Type B pancreatic cell (in vitro differentiated cells): ENCODE data around the gene DCP1A. TPM values are rescaled to one million over a fixed set of nuclear protein-coding genes. Genes with fewer than 3 reads are reported as not detected.
"Not testable (repeated sequence)": the region's sequence is repeated elsewhere in the genome, so short reads cannot be mapped to it uniquely, and the experiment has no call there.

Source experiments
- DNase-seq: peaks from one replicate; pipeline ENCODE4 v3.0.0; 2021; ENCODE audit warnings: mixed read lengths; ENCODE audit not compliant: unreplicated experiment; ENCODE audit errors: extremely low spot score
- H3K27ac Mint-ChIP-seq: 2 replicates; pipeline ENCODE4 v1.8.0; 2021; ENCODE audit warnings: mild to moderate bottlenecking, mixed read lengths
- H3K27me3 Mint-ChIP-seq: 2 replicates; pipeline ENCODE4 v1.8.0; 2021; ENCODE audit warnings: mixed read lengths
- H3K36me3 Mint-ChIP-seq: 2 replicates; pipeline ENCODE4 v1.8.0; 2021; ENCODE audit warnings: mixed read lengths
- H3K4me1 Mint-ChIP-seq: one replicate; pipeline ENCODE4 v1.8.0; 2021; ENCODE audit warnings: mixed read lengths; ENCODE audit not compliant: unreplicated experiment
- H3K4me3 Mint-ChIP-seq: 2 replicates; pipeline ENCODE4 v1.8.0; 2021; ENCODE audit warnings: mild to moderate bottlenecking, mixed read lengths
- H3K9me3 Mint-ChIP-seq: 2 replicates; pipeline ENCODE4 v1.8.0; 2021; ENCODE audit warnings: mixed read lengths
- total RNA-seq: library from RNA; stranded (reverse); gene quantifications from 2 replicates; pipeline ENCODE4 v1.2.1, GENCODE V29; 2021; ENCODE audit warnings: low replicate concordance
- TF ChIP-seq, protein P1 (sequence below): fragments of 200-600 bp; sonication (generic); conservative IDR thresholded peaks from 2 replicates; pipeline ENCODE4 v1.5.0; 2021; ENCODE audit warnings: antibody characterized with exemption, mild to moderate bottlenecking

DCP1A gene
- total RNA-seq, 1 donor from 2014 or later = 31.4 TPM

- Mint-ChIP-seq H3K4me1 (peaks cover 4% of the 10 kb centered on the region), H3K36me3 (peaks cover 23% of the 10 kb centered on the region), H3K4me3 (no peak overlapping the region), H3K27me3 (no peaks in the 10 kb centered on the region), H3K9me3 (no peaks in the 10 kb centered on the region), H3K27ac (no peak overlapping the region)
- TF ChIP-seq, protein P1, sequence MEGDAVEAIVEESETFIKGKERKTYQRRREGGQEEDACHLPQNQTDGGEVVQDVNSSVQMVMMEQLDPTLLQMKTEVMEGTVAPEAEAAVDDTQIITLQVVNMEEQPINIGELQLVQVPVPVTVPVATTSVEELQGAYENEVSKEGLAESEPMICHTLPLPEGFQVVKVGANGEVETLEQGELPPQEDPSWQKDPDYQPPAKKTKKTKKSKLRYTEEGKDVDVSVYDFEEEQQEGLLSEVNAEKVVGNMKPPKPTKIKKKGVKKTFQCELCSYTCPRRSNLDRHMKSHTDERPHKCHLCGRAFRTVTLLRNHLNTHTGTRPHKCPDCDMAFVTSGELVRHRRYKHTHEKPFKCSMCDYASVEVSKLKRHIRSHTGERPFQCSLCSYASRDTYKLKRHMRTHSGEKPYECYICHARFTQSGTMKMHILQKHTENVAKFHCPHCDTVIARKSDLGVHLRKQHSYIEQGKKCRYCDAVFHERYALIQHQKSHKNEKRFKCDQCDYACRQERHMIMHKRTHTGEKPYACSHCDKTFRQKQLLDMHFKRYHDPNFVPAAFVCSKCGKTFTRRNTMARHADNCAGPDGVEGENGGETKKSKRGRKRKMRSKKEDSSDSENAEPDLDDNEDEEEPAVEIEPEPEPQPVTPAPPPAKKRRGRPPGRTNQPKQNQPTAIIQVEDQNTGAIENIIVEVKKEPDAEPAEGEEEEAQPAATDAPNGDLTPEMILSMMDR = no peak
- DNase-seq = no peak
Observed at GRCh38 chr3:53328746-53329145, 18.6 kb downstream of the DCP1A start.

- H3K27me3 Mint-ChIP-seq, H3K4me3 Mint-ChIP-seq, DNase-seq, H3K27ac Mint-ChIP-seq, H3K4me1 Mint-ChIP-seq, H3K9me3 Mint-ChIP-seq: not testable (repeated sequence)
- H3K36me3 Mint-ChIP-seq = peaks cover 25% of the 10 kb centered on the region
Observed at GRCh38 chr3:53327986-53328385, 19.4 kb downstream of the DCP1A start.

- peaks cover 4% of the 10 kb centered on the region for H3K4me1 Mint-ChIP-seq
Observed at GRCh38 chr3:53324105-53324504, 23.2 kb downstream of the DCP1A start.

DNA sequence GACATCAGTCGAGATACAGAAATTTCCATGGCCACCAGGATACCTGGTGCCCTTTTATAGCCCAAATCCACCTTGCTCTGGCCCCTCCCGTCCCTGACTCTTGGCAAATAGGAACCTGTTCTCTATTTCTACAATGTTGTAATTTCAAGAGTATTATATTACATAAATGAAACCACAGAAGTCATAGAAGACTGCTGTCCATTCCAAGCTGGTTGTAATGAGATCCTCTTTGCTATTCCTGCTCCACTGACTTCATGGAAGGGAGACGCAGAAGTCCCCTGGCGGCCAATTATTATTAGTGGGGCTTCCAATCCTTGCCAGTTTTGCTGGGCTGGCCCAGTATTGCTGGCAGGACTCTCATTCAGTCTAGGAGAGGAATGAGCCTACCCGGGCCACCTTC lies 26.6 kb downstream of the DCP1A start:
- DNase-seq = no peak
- no peak overlapping the region for H3K4me3 Mint-ChIP-seq
- no peak overlapping the region for H3K27ac Mint-ChIP-seq
- TF ChIP-seq, protein P1 = no peak
- H3K9me3 Mint-ChIP-seq = no peaks in the 10 kb centered on the region
- H3K36me3 Mint-ChIP-seq = peaks cover 27% of the 10 kb centered on the region
- H3K4me1 Mint-ChIP-seq = no peaks in the 10 kb centered on the region
- H3K27me3 Mint-ChIP-seq = no peaks in the 10 kb centered on the region

More at GRCh38 chr3:53324105-53324504, 23.2 kb downstream of the DCP1A start:
- no peaks in the 10 kb centered on the region for H3K9me3 Mint-ChIP-seq
- DNase-seq = no peak
- no peak overlapping the region for H3K27ac Mint-ChIP-seq
- peaks cover 29% of the 10 kb centered on the region for H3K36me3 Mint-ChIP-seq
- TF ChIP-seq, protein P1 = no peak
- H3K27me3 Mint-ChIP-seq = no peaks in the 10 kb centered on the region
- H3K4me3 Mint-ChIP-seq = no peak overlapping the region

- TF ChIP-seq, protein P1 = no peak
- Mint-ChIP-seq H3K27ac (no peak overlapping the region), H3K4me3 (no peak overlapping the region), H3K36me3 (peaks cover 26% of the 10 kb centered on the region), H3K27me3 (no peaks in the 10 kb centered on the region), H3K4me1 (no peaks in the 10 kb centered on the region), H3K9me3 (no peaks in the 10 kb centered on the region)
- no peak for DNase-seq
Observed at GRCh38 chr3:53318522-53318921, 28.8 kb downstream of the DCP1A start.

- TF ChIP-seq, protein P1 = no peak
- no peaks in the 10 kb centered on the region for H3K4me1 Mint-ChIP-seq
- H3K27me3 Mint-ChIP-seq = no peaks in the 10 kb centered on the region
- H3K4me3 Mint-ChIP-seq = no peak overlapping the region
- no peak for DNase-seq
- peaks cover 26% of the 10 kb centered on the region for H3K36me3 Mint-ChIP-seq
- no peak overlapping the region for H3K27ac Mint-ChIP-seq
- H3K9me3 Mint-ChIP-seq = no peaks in the 10 kb centered on the region
Observed at GRCh38 chr3:53312832-53313231, 34.5 kb downstream of the DCP1A start.
